ENCODE data around the gene ACVRL1. TPM values are rescaled to one million over a fixed set of nuclear protein-coding genes. Genes with fewer than 3 reads are reported as not detected.

Gene ACVRL1
- total RNA-seq, 1 donor from 2014 or later, result 11.5 TPM

DNA sequence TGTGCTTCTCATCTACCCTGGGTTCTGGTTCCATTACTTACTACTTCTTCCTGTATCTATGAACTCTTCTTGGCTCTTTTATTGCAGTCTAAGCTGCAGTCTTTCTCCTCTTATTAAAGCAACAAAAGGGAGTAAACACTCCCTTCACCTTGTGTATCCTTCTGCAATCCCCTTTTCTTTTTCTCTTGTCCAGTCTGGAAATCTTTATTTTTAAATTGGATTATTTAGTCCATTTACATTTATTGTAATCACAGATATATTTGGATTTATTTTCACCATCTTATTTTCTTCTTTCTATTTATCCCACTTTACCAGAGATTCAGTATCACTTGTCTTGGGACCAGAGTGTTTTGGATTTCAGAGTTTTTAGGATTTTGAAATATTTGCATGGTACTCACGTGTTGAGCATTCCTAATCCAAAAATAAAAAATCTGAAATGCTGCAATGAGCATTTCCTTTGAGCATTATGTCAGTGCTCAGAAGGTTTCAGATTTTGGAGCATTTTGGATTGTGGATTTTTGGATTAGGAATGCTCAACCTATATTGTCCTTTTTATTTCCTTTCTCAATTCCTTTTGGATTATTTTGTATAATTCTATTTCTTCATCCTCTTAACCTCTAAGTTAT is 37.4 kb downstream of the ACVRL1 start:
- DNase-seq, result no peak

GRCh38 chr12:51947246-51947996 is 40.1 kb downstream of the ACVRL1 start:
- DNase-seq, result no peak

DNA sequence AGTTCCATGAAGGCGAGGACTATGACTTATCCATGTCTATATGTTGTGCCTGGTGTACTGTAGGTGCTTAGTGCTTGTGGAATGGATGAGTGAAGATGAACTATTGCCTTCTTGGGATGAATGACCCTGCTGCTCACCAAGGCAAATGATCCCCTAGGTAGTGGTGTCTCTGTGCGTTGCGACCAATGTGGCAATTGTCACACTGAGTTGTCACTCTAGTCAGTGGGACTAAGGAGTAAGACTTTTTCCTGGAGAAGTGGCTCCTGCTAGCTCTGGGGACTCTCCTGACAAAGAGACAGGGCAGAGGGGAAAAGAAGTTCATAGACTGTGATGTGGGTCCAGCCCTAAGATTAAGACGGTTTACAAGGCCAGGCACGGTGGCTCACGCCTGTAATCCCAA is 40.8 kb downstream of the ACVRL1 start:
- no peak for DNase-seq

GRCh38 chr12:51949342-51950030 is 42.2 kb downstream of the ACVRL1 start:
- no peak for DNase-seq

- no peak for DNase-seq
Observed at GRCh38 chr12:51950682-51951198, 43.4 kb downstream of the ACVRL1 start.

DNA sequence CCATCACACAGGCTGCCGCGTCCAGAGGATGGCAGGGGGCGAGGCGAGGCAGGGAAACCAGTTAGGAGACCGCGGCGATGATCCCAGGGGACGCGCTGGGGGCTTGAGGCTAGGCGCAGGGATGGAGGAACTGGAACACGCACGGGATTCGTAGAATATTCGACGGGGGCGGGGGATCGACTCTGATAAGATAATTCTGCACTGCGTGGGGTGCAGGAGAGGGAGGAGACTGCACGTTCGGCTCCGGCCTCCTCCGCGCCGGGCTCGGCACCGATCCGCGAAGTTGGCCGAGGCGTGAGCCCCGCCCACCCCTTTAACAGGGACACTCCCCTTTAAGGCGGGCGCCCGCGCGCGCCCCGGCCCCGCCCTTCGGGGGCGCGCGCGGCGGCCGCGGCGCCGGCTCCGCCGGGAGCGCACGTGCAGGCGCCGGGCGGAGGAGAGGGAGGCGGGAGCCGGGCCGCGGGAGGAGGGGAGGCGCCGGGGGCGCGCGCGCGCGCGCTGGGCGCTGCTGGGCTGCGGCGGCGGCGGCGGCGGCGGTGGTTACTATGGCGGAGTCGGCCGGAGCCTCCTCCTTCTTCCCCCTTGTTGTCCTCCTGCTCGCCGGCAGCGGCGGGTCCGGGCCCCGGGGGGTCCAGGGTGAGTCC is 44.0 kb downstream of the ACVRL1 start, which contains the start of gene ACVR1B:
Gene ACVR1B (plus strand): TSS at position 501 of the 644 bp plus-strand sequence. CDS start 45 bp downstream, at position 546.
- DNase-seq, result peak; percentile 89

- no peak for DNase-seq
Observed at GRCh38 chr12:51951843-51952722, 44.8 kb downstream of the ACVRL1 start.

DNA sequence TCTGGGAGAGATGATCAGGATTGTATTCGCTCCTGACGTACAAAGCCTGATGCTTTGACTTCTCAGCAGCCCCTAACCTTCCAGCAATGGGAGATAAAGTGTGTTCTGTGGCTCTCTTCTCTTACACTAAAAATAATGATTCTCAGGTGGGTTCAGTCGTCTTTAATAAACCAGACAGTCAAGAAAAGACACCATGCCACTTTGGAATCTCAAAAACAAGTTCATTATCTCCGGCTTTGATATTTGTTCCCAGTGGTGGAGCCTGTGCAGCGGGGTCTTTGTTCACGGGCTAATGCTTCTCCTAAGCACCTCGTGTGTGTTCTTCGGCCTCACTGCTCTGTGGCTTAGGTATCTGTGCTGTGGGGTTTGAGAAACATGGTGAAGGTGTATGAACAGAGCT is 45.8 kb downstream of the ACVRL1 start:
- no peak for DNase-seq

- no peak for DNase-seq
Observed at GRCh38 chr12:51953864-51954263, 46.6 kb downstream of the ACVRL1 start.

GRCh38 chr12:51954561-51955361 is 47.5 kb downstream of the ACVRL1 start:
- DNase-seq, result no peak

- no peak for DNase-seq
Observed at GRCh38 chr12:51955702-51956101, 48.4 kb downstream of the ACVRL1 start.

DNA sequence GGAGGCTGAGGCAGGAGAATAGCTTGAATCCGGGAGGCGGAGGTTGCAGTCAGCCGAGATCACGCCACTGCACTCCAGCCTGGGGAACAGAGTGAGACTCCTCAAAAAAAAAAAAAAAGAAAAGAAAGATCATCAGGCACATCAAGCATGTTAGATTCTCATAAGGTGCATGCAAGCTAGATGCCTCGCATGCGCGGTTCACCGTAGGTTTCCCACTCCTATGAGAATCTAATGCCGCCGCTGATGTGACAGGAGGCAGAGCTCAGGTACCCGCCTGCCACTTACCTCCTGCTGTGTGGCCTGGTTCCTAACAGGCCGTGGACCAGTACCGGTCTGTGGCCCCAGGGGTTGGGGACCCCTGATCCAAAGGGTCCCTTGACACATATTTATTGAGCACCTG is 51.2 kb downstream of the ACVRL1 start:
- no peak for DNase-seq

- DNase-seq, result no peak
Observed at GRCh38 chr12:51959211-51959610, 51.9 kb downstream of the ACVRL1 start.

DNA sequence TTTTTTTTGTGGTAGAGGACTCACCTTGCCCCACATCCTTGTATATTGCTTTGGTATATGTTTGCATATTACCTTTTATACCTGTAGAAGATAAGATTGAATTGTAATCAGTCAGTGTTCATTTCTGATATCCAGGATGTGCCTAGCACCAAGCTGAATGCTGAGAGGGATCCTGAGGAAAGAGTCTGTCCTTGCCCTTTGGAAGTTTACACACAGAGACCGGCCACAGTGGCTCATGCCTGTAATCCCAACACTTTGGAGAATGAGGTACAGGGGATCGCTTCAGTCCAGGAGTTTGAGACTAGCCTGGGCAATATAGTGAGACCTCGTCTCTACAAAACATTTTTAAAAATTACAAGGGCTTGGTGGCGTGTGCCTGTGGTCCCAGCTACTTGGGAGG is 52.6 kb downstream of the ACVRL1 start:
- no peak for DNase-seq

- no peak for DNase-seq
Observed at GRCh38 chr12:51960488-51960887, 53.2 kb downstream of the ACVRL1 start.

- DNase-seq, result no peak
Observed at GRCh38 chr12:51960890-51961289, 53.6 kb downstream of the ACVRL1 start.

GRCh38 chr12:51961834-51962233 is 54.5 kb downstream of the ACVRL1 start:
- no peak for DNase-seq

- DNase-seq, result no peak
Observed at GRCh38 chr12:51962737-51963136, 55.4 kb downstream of the ACVRL1 start.

DNA sequence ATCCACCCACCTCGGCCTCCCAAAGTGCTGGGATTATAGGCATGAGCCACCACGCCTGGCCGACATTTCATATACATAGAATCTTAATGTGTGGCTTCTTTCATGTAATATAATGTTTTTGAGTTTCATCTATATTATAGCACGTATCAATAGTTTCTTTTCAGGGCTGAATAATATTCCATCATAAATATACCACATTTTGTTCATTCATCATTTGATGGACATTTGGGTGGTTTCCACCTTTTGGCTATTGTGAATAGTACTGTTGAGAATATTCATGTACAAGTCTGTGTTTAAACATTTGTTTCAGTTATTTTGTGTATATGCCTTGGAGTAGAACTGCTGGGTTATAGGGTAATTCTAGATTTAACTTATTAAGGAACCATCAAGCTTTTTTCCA is 56.2 kb downstream of the ACVRL1 start:
- no peak for DNase-seq

DNA sequence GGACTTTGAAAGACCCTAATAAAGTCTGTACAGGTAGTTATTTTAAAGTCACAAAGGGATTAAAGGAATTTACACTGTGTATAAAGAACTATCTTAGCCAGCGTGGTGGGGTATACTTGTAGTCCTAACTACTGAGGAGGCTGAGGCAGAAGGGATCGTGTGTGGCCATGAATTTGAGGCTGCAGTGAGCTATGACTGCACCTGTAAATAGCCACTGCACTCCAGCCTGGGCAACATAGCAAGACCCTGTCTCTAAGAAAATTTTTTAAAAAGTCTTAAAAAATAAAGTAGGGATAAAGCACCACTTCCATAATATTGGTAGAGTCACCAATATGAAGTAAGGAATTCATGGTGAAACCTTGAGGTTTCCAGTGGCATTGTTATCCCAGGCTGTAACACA is 62.3 kb downstream of the ACVRL1 start:
- no peak for DNase-seq

Measured in occipital lobe (tissue), 2 donors.